Stimulated activated CD8-positive, alpha-beta memory T cell treated with anti-CD3 and anti-CD28 coated beads, Interleukin-15, amount 100 ng/mL, for 4 hours (primary cell): ENCODE results near the gene ZNF638.
"Not testable (repeated sequence)": the region's sequence is repeated elsewhere in the genome, so short reads cannot be mapped to it uniquely, and the experiment has no call there.

Experiments used
- DNase-seq, 2 donors: peaks; one replicate each; pipeline ENCODE4 v3.0.0-alpha.2; 2020; ENCODE audit warnings: low read depth in 2 of 2

The ZNF638 gene

DNA sequence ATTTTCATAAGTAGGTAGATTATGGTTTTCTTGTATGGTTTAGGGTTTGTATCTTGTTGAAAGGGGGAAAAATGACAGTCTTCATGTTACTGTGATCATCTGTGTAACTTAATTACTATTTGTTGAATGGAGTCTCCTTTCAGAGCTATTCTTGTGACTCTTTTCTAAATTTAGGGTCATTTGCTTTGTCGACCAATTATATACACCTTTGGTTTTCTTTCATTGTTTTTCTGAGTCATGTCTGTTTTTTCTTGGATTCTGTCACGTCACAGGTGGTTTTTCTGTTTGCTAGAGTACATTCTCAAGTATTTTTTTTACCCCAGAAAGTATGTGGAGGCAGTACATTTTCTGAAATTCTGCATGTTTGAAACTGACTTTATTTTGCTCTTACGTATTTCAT lies 78.0 kb downstream of the ZNF638 start:
- DNase-seq: no peak

DNA sequence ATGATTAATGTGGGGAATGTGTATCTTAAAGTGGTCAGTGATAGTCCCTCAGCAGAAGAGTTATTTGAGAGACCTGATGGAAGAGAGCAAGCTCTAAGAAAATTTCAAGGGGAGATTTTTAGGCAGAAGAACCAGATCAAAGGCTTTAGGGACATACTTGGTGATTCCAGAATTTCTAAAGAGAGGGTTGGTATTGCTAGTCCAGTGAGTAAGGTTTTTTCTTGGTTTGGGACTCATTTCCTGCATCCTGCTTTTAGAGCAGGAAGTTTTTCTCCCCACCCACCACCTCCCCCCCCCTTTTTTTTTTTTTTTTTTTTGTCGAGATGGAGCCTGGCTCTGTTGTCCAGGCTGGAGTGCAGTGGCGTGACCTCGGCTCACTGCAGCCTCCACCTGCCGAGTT lies 79.1 kb downstream of the ZNF638 start:
- DNase-seq: no peak

DNA sequence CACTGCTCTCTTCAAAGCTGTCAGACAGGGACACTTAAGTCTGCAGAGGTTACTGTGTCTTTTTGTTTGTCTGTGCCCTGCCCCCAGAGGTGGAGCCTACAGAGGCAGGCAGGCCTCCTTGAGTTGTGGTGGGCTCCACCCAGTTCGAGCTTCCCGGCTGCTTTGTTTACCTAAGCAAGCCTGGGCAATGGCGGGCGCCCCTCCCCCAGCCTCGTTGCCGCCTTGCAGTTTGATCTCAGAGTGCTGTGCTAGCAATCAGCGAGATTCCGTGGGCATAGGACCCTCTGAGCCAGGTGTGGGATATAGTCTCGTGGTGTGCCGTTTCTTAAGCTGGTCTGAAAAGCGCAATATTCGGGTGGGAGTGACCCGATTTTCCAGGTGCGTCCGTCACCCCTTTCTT lies 85.3 kb downstream of the ZNF638 start:
- DNase-seq: not testable (repeated sequence)

DNA sequence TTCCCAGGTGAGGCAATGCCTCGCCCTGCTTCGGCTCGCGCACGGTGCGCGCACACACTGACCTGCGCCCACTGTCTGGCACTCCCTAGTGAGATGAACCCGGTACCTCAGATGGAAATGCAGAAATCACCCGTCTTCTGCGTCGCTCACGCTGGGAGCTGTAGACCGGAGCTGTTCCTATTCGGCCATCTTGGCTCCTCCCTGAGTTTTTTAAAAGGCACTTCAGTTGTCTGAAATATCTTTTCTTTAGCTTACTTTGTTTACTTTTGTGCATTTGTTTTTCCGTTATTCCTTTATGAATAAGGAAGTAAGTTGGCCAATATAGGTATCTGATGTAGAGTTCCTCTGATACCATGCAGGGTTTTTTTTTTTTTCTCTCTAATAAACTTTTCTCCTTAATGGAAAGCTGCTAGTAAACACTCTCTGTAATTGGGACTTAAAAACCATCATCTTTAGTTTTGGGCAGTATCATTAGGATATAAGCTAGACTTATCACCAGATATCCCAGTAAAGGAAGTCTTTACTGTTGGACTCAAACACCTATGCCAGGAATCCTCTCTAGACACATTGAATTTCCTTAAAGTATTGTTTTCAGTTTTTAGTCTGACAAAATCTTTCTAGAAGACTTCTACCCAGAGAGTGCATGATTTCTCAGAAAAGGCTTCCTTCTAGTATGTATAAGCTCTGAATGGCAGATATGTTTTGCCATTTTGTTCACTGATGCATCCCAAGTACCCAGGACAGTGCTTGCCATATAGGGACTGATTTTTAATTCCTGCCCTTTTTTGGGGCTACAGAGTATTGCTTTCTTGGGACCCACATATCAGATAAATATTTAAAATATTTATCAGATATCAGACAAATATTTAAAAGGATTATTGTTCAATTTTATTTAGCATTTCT lies 86.0 kb downstream of the ZNF638 start:
- no peak for DNase-seq

DNA sequence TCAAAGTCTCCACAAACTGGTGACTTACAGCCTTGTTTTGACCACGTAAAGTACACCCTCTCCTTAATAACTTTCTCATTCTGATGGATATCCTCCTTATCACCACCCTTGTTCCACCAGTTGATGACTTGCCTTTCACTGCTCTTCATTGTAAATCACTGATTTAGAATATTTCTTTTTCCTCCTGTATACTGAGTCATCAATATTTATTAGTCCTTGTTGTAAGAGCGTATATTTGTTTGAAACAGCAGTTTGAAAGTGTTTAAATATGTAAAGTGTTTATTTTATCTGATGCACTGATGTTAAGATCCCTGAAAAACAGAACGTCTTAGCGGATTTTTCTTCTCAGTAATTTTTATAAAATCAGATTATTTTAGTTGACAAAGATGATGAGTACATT lies 87.6 kb downstream of the ZNF638 start:
- no peak for DNase-seq

DNA sequence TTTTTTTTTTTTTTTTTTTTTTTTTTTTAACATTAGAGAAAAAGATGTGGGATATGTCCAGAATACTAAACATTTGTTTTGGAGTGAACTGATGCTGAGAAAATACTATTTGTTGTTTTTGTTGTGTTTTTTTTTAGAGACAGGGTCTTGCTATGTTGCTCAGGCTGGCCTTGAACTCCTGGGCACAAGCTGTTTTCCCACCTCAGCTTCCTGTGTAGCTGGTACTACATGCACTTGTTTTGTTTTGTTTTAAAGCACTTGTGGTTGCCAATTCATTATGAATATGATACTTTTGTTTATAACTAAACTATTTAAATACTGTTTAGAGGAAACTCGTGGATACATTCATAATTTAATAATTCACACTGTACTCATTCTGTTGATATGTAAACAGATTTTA lies 88.4 kb downstream of the ZNF638 start:
- DNase-seq: no peak

DNA sequence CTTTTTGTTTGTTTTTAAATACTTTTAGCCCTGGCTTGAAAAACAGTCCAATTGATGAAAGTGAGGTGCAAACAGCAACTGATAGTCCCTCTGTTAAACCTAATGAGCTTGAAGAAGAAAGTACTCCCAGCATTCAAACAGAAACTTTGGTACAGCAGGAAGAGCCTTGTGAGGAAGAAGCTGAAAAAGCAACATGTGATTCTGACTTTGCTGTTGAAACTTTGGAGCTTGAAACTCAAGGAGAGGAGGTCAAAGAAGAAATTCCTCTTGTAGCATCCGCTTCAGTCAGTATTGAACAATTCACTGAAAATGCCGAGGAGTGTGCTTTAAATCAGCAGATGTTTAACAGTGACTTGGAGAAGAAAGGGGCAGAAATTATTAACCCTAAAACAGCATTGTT lies 91.2 kb downstream of the ZNF638 start:
- DNase-seq: no peak

DNA sequence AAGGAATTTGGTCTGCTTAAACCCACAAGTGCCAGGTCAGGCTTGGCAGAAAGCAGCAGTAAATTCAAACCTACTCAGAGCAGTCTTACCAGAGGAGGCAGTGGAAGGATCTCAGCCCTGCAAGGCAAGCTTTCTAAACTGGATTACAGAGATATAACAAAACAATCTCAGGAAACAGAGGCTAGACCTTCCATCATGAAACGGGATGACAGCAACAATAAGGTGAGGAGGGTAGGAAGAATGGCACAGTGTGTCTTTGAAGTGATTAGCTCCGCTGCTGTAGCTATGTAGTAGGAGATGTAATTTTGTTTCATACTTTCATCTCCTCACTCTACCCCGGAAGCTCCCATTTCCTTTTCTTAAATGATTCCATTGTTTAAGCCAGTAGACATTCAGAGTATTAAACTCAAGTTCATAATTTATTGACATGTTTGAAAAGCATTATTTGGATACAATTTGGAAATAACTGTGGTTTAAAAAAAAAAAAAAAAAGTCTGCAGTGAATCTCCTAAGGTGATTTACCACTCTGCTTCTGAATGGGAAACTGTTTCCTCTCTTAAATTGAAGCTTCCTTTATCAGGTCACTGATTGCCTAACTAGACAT lies 92.3 kb downstream of the ZNF638 start:
- DNase-seq: no peak

DNA sequence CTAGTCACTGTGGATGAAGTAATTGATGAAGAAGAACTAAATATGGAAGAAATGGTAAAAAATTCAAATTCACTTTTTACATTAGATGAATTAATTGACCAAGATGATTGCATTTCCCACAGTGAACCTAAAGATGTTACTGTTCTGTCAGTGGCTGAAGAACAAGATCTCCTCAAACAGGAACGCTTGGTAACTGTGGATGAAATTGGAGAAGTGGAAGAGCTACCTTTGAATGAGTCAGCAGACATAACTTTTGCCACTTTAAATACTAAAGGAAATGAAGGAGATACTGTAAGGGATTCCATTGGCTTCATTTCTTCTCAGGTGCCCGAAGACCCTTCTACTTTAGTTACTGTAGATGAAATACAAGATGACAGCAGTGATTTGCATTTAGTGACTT lies 95.1 kb downstream of the ZNF638 start:
- no peak for DNase-seq

DNA sequence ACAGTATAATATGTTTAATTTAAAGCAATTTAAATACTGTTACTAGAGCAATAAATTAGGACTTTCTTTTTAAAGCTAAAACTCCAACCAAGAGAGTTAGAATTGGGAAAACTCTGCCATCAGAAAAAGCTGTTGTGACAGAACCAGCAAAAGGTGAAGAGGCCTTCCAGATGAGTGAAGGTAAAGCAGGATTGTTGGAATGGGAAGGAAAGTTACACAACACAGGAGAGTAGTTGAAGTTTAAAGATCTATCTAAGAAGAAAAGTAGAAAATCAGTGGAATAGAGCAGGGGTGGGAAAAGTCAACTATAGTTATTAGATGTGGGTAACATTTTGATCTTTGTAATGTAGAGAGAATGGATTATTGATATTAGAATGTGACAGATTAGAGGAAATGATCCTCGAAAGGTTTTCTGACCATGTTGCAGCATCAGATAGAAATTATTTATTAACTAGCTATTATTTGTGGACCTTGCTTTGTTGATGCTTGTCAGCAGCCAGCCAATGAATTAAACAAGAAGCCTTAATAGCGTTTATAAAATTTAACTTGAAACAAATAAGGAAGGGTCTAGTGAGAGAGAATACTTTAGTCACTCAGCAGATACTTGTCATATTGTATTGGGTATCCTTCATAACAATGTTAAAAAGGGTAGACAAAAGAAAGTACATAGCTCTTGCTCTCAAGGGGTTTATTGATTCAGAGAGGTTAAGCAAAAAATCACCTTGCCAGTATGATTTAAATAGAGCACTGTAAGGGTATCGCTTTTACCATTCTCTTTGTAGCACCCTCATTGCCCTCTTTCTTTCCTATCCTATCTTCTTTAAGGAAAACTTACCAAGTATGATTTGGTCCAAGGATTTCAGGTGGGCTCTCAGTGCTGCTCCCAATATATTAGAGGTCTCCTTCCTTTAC lies 97.1 kb downstream of the ZNF638 start:
- no peak for DNase-seq

DNA sequence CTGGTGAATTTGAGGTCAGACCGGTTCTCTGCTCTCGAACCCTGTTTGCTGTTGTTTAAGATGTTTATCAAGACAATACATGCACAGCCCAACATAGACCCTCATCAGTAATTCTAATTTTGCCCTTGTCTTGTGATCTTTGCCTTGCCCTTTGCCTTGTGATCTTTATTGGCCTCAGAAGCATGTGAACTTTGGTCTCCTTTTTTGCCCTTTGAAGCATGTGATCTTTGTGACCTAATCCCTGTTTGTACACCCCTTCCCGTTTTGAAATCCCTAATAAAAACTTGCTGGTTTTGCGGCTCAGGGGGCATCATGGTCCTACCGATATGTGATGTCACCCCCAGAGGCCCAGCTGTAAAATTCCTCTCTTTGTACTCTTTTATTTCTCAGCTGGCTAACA lies 113.6 kb downstream of the ZNF638 start:
- not testable (repeated sequence) for DNase-seq

DNA sequence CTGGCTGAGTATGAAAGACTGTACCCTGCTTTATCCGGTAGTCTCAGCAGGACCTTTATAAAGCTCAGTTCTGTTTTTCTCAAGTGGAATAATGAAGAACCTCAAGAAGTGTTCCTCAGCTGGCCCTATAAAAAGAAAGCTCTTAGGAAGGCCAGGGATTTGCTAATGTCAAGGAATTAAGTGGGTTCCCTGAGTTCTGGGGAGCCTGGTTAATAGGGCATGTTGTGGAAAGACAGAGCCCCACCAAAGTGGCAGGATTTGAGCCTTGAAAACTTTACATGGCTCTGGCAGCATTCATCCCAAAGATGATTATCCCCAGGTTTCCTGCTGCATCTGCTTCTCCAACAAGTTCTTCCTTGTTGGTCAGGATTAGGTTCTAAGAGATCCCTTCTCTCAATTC lies 114.9 kb downstream of the ZNF638 start:
- DNase-seq: no peak

DNA sequence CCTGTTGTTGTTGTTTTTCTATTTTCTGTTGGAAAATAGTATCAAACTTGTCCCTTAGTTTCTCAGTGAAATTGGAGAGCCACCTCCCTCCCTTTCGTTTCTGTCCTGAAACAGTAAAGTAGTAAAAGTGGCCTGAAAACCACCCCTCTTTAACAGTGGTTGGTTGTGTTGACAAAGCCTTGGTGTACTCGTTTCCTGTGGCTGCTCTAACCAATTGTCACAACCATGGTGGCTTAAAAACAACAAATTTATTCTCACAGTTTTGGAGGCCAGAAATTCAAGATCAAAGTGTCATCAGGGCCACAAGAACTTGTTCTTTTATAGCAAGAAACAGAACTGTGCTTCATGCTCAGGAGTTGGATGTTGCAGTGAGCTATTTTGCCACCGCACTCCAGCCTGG lies 117.8 kb downstream of the ZNF638 start:
- no peak for DNase-seq

DNA sequence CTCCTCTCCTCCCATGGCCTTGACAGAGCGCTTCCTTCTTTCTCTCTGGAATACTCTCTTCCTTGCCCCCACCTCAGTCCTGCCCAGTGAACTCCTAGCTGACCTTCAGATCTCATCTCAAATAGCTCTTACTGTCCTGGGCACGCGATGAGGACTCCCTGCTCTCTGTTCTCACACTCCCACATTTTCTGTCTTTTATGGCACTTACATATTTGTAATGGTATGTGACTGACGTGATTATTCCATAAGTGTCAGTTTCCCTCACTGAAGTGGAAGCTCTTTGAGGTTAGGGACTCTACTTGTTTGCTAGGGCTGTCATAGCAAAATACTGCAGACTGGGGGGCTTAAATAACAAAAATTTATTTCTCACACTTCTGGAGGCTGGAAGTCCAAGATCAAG lies 120.1 kb downstream of the ZNF638 start:
- no peak for DNase-seq

DNA sequence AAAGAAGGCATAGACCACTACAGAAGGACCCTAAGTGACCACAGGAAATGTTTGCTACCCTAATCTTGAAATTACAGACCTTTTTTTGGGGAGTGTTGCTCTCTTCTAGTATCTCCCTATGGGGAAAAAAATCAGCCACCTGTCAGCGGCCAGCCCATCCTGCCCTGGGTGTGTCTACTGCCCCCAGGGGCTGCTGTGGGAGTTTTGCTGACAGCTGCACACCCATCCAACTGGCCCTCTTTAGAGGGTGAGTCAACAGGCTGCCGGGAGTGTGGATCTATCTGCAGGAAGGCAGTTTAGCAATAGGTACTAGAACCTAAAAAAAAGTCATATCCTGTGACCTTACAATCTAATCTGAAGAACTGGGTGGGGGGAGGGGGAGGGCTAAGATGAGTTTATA lies 121.0 kb downstream of the ZNF638 start:
- no peak for DNase-seq

DNA sequence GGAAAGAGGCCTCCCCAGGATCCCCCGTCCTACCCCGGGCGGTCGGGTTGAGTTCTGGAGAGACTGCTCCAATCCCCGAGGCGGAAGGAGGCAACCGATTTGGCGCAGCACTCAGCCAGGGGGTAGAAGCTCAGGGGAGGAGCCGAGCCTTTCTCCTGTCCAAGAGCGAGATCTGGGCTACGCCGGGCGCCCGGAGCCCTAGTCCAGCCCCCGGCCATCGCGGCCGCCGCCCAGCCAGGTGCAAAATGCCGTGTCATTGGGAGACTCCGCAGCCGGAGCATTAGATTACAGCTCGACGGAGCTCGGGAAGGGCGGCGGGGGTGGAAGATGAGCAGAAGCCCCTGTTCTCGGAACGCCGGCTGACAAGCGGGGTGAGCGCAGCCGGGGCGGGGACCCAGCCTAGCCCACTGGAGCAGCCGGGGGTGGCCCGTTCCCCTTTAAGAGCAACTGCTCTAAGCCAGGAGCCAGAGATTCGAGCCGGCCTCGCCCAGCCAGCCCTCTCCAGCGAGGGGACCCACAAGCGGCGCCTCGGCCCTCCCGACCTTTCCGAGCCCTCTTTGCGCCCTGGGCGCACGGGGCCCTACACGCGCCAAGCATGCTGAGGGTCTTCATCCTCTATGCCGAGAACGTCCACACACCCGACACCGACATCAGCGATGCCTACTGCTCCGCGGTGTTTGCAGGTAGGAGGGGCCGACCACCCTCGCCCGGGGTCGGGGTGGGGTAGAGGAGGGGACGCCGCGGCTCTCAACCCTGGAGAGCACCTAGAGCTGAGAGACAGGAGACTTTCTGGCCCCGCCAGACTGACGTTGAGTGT lies 122.0 kb downstream of the ZNF638 start, which contains the start of gene DYSF:
Gene DYSF, plus strand, starts transcription at position 158 of the 817 bp plus-strand sequence.
- no peak for DNase-seq

DNA sequence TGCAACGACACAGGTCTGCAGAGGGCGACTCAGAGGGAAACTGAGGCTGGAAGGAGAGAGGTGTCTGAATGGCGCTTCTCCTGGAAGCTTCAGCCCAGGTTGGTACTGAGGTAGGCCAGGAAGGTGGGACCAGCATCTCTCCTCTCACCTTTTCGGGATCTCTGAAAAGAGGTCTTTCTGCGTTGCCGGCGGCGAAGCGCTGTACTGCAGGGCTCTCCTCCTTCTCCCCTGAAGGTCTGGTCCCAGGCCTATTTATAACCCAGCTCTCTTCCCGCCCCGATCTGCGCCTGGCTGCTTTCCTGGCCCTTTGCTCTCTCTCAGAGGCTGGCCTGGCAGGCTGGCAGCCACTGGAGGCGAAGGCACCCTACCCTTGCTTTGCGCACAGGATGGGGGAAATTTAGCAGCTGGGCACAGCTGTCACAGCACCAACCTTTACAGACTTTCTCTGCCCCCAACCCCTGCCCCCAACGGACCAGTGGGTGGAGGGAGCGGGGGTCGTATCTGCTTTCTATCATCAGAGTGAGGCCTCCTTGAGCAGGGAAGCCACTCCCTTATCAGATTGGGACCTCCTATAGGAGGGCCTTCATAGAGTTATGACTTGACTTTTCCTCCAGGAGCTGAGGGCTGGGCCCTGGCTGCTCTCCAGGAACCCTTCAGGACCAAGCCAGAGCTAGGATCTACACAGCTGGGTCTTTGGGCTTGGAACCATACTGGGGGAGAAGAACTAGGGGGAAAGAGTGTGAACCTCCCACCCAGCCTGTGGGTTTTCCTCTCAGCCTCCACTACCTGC lies 122.8 kb downstream of the ZNF638 start:
- no peak for DNase-seq

DNA sequence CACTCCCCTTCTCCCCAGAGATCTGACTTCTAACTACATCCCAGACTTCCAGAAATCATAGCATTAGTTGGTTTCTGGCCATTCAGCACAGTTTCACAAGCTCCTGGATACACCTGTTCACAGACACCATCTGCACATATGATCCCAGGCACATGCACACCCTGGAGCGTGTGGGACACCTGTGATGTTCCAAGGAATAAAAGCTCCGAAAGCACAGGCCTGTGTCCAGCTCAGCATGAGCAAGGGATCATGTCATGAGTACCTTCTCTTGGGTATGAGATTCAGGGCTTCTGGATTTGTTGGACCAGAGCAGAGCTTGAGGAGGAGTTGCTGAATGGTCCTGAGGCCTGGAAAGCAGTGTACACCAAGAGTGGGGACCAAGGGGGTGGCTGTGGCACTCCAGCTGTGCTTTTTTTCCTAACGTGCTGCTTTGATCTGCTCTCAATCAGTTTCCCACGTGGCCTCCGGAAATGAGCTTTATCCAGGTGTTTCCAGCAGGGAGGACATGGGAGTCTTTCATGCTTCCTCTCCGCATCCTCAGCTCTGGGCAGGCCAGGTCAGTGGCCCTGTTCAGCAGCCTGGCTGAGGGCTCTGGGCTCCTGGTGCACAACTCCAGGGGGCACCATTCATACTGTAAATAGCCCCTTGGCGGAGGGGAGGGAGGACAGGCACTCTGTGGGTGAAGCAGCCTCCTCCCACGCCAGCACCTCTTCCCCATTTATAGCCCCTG lies 123.6 kb downstream of the ZNF638 start:
- no peak for DNase-seq

DNA sequence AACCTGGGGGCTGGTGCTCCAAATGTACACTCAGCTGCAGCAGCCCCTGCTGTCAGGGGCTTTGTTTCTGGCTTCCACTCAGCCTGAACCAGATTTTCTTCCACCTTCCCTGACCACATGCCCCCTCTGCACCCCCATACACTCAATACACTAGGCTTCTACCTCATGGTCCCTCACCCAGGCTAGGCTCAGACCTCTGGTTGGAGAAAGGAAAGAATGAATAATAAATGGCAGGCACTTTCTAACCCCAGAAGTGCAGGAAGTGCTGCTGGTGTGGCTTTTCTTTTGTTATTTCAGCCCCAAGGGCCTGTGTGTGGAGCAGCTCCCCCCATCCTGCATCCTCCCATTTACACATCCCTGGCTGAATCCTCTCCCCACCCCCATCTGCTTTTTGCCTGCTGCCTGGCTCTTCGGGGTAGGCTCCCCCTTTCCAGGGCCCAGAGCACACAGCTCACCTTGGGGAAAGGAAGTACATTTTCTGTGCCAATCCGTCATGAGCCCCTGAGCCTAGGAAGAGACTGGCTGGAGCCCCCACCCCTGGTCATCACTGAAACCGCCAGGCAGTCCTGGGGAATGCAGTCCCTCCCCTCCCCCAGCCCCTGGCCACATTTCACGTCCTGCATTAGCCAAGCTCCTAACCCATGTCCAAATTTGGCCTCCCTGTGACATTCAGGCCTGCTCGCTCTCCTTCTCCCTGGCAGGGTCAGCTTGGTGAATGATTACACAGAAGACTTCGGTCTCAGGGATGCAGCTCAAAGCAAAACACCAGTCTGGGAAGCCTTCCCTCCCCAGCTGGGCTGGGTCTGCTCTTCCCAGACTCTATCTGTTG lies 124.4 kb downstream of the ZNF638 start:
- no peak for DNase-seq
